NCI-H1436 treated with DMSO at 0.1 percent for 48 hours (cell line): ENCODE results near the gene CRHBP.
A peak's percentile ranks its signal among the peaks of the same experiment; 100 is the strongest.
"Not testable (repeated sequence)": the region's sequence is repeated elsewhere in the genome, so short reads cannot be mapped to it uniquely, and the experiment has no call there.

Experiments used
- DNase-seq: peaks from one replicate; lab custom pipeline; 2025; lab: John Stamatoyannopoulos, UW

Gene CRHBP

DNA sequence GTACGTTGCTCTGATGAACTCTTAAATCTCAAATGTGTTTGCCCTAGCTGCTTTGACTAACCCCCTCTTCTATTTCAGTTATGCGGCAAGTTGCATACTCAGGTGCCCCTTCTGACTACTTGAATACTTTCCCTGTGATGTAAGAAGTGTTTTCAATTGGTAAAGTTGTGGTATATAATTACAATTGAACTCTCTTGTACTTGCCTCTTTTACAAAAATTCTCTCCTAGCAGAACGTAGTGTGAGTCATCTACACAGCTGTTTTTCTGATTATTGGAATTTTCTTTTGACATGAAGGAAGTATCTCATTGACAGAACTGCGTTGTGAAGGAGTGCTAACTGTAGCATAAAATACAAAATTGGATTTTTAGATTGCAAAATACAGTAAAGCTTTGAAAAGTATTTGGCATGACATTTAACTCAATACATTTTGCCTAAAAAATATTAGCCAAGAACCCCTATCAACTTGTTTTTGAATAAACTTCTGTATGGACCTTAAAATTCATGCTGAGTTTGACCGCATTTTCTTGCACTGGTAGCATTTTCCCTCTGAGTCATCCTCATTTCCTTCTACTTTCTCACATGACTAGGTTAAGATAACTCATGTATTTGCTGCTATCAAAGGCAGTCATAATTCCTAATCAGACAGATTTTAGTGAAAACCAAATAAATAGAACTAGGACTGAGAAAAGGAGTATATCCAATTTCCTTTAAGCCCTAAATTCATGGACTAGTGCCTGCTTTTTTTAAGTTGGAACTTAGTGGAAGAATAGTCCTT, 6.3 kb downstream of the CRHBP start:
- DNase-seq = no peak

DNA sequence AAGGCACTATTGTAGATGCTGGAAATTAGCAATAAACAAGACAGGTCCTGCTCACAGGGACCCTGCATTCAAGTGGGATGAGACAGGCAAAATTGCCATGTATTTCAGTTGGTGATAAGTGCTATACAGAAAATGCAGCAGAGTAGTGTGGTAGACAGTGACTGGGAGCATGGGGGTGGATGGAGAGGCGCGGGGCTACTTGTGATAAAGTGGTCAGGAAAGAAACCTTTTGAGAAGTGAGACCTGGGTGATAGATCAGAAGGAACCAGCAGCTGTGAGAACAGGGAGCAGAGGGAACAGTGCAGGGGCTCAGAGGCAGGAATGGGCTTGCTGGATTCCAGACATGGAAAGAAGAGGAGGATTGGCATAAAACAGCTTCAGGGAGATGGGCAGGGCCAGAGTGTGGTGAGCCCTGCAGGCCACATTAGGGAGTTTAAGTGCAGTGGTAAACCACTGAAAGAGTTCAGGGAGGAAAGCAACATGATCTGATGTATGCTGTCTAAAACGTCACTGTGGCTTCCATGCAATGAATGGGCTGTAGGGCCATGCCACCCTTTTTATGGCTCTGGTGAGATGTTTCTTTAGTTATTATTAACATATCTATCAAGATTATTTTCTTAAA, 7.3 kb downstream of the CRHBP start:
- DNase-seq = no peak

DNA sequence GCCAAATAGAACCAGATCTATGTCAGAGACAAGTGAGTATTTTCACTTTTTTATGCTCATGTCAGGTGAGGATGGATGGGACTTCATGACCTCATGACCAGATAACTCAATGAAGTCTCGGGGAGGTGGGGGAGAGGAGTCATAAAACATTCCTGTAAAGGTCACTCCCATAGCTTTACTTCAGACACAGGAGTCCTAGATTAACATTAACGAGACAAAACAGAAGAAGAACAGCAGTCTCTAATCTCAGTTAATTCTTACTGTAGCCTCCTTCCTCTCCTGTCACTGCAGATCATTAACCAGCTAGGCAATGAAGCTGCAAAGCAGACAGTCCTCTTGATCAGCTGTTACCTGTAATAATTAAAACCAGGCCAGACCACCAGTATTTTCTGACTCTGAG, 11.2 kb downstream of the CRHBP start:
- no peak for DNase-seq

DNA sequence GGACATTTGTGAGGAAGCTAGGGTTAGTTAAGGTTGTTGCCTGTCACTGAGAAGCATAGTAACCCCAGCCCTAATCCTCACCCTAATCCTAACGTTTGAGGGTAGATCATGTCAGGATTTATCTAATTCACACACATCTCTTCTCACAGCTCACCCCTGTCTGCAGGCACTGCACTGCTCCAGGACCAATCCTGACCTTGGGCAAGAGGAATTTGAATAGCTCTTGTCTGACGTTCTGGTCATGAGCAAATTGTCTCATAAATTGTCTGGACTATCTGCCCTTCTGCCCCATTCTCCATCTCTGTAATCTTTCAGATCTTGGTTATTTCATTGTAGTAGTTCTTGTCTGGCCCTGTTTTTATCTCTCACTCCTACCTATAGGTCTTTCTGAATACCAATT, 18.7 kb downstream of the CRHBP start:
- no peak for DNase-seq

DNA sequence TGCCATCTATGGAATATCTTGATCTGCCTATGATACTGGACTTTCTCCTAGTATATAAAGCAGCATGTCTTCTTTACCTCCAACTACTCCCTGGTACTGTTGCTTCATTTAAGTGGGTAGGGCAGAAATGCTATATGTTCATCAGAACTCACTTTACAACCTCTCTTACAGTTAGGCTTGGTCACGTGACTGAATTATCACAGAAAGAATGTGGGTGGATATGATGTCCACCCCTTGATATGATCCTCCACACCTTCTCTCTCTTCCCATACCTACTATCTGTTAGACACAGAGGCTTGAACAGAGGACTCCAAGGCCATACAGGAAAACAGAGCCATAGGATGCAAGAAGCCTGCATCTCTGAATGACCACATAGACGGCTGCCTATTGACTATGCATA, 19.8 kb downstream of the CRHBP start:
- no peak for DNase-seq

DNA sequence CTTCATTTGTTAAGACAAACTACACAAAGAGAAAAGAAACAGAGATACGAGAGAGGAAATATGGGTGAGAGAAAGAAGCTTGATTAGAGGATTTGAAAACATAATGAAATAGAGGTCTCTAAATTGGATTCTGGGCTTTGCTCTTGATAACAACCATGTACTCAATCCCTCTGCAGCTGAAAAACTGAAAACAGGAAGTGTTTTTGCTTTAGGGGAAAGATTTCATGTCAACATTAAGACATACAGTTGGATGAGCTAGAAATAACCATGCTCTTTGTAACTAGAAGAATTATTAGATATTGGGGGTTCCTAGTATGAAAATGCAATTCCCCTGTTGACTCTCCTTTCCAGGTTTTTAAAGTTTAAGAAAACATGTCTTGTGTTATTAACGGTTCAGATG, 21.9 kb downstream of the CRHBP start:
- DNase-seq = no peak

DNA sequence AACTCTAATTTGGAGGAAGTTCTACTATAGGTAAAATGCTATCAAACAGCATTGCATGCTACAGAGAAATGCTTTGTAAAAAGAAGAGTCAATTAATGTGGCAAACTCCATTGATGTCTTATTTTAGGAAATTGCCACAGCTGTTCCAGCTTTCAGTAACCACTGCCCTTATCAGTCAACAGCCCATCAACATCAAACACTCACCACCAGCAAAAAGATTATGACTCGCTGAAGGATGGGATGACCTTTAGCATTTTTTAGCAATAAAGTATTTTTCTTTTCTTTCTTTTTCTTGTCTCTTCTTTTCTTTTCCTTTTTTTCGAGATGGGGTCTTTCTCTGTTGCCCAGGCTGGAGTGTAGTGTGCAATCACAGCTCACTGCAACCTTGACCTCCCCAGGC, 26.0 kb downstream of the CRHBP start:
- no peak for DNase-seq

DNA sequence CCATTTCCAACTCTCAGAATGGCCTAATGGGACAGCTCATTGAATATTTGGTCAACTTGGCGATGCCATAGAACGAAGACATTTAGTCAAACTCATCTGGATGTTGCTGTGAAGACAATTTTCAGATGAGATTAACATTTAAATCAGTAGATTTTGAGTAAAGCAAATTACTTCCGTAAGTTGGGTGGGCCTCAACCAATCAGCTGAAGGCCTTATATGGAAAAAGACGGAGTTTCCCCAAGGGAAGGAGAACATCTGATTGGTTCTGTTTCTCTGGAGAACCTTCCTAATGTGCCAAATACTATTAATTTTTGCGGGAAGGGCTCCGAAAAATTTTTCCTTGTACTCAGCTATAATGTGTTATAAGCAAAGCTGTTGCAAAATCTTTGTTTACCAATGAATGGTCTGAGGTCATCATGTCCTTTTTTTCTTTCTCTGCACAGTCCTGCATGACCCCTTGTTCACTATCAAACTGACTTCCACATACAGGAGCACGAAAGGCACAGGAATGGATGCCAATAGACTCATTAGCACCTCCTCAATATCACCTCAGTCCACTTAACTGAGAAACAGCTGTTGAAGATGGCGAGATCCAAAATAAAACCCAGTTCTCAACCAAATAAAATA, 27.8 kb downstream of the CRHBP start:
- DNase-seq = no peak

DNA sequence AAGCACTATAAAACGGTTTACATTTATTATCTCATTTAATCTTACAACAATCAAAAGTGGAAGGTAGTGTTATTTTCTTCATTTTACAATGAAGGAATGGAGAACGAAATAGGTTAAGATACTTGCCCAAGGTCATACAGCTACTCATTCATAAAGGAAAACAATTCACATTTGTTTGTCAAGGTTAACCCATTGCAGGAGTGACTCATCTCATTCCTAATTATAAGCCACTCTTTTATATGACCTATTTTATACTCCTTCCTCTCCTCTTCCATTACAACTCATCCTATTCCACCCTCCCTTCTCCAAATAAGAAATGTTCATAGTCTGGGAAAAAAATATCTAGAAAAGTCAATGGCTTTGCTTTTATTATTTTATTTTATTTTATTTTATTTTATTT, 29.6 kb downstream of the CRHBP start:
- DNase-seq = no peak

DNA sequence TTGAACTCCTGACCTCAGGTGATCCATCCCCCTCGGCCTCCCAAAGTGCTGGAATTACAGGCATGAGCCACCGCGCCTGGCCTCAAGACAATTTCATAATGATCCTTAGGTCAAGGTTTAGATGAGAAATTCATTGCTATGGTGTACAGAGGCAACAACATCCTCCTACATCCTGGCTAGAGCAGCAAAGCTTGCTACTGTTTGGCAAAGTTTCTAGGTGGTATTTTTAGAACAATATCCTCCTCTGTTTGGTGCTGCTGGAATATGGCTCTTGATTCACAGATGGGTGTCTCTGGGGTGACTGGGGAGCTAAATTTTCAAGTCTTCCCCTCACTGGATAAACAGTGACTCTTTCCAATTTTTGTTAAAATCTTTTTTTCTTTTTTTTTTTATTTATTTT, 30.6 kb downstream of the CRHBP start:
- DNase-seq = no peak

DNA sequence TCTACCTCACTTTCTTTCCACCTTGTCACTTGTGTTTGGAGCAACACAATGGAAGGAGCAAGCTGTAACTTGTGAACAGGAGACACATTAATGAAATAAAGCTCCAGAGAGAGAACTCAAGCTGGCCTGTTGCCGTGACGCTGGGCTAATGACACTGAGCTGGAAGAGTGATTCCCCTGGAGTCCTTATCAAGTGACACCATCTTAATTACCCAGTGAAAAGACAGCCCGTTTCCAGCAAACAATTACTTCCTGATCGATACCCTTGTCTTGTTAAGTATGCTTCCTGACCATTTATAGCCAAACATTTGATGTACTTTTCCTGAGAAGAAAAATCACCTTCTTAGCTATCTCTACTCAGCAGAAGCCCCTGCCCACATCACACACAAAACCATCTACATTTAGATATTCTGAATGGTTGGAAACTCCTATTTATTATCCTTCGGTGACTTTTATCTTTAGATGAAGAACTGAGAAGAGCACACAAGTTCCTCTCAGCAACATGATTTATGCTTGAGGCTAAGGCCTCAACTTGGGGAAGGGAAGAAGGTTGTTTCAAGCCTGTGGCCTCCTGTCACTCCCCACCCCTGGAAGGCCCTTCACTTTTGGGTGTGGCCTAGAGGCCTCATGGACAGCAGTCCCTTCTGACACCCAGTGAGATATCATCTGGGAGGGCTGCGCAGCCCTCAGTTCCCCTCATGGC, 34.1 kb downstream of the CRHBP start:
- DNase-seq = peak; percentile 45

DNA sequence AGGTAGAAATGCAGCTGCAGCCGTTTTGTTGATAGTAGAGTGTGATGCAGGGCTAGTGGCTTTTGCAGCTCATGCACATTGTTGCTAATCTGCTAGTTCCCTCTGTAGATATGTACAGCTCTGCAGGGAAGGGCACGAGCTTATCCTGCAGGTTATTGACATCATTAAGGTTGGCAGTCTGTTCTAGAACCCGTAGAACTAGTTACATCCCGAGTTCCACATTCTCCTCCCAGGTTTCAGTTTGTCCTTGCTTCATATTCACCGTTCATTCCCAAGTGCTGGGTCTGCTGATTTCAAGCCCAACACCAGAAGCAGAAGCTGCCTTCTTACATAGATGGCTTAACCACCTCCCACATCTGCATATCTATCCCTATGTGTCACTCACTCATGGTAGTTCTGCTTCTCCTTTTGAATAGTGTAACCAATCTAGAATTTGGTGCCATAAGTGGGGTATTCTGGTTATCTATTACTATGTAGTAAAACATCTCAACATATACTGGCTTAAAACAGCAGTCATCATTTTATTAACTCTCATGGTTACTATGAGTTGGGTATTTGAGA, 38.1 kb downstream of the CRHBP start:
- DNase-seq = no peak

DNA sequence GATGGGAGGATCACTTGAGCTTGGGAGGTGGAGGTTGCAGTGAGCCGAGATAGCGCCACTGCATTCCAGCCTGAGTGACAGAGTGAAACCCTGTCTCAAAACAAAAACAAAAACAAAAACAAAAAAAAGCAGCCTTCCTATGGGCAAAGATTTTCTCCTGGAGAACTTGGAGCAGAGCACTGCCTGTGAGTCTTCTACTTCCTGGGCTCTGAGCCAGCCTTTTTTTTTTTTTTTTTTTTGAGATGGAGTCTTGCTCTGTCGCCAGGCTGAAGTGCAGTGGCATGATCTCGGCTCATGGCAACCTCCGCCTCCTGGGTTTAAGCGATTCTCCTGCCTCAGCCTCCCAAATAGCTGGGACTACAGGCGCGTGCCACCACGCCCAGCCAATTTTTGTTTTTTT, 40.6 kb downstream of the CRHBP start:
- DNase-seq = not testable (repeated sequence)

DNA sequence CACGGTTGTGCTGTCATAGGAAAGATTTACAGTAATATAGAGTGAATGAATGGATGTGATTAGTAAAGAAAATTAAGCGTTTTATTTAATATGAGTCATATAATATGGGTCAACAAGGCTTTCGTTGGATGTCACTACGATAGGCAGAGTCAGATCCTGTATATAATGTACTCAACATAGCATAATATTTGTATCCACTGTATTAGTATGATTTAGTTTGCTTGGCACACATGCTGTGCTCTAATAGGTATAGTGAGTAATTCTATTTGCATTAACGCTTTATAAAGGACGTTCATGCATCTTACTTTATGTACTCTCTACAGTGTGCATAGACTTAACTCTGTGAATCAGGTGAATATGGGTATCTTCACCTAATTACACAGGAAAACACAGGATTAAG, 41.5 kb downstream of the CRHBP start:
- DNase-seq = no peak

DNA sequence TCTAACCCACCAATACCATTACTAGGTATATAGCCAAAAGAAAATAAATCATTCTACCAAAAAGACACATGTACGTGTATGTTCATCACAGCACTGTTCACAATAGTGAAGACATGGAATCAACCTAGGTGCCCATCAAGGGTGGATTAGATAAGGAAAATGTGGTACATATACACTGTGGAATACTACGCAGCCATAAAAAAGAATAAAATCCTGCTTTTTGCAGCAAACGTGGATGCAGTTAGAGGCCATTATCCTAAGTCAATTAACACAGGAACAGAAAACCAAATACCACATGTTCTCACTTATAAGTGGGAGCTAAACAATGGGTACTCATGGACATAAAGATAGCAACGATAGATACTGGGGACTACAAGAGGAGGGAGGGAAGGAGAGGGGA, 45.4 kb downstream of the CRHBP start:
- DNase-seq = not testable (repeated sequence)

DNA sequence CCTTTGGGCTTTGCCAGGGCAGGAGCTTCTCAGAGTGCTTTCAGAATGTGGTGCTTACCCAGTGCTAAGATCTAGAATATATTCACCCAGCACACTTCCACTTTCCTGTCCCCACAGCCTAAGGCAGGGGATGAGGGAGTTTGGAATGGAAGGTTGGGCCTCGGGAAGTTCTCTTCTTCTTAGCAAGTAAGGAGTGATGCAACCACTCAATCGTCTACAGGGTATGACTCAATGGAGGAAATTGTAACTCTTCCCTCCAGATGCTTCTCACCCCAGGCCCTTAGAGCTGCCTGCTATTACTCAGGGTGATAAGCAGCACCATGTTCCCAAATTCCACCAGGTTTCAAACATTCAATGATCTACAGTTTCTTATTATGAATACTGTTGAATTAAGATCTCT, 46.6 kb downstream of the CRHBP start:
- DNase-seq = no peak

DNA sequence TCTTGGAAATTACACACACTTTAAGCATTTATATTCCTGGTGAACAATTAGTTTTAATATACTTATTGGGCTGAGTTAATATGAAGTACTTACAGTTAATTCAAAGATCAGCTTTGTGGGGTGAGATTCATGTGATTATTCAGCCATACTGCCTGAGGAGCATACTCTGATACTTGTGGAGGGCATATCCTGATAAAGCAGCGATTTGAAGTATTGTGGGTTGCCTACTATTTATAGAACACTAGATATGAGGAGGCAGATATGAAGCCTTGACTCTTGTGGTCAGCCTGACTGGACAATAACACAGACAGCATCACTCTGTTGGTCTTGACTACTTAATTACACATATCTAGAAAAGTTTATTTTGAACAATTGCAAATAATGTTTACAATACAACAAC, 50.4 kb downstream of the CRHBP start:
- no peak for DNase-seq

DNA sequence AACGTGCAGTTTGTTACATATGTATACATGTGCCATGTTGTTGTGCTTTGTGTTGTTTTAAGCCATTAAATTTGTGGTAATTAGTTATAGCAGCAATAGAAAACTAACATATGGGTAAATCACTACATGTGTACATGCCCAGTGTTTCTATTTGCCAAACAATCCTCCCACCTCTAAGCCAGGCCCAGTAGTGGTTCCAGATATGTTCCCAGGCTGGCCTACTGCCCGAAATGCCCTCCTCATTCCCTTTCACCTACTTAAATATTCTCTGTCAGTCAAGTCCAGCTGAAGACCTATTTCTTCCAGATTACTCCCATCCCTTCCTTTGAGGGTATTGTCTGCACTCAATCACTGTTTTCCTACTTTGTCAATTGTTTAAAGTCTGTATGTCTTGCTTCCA, 53.3 kb downstream of the CRHBP start:
- DNase-seq = no peak

DNA sequence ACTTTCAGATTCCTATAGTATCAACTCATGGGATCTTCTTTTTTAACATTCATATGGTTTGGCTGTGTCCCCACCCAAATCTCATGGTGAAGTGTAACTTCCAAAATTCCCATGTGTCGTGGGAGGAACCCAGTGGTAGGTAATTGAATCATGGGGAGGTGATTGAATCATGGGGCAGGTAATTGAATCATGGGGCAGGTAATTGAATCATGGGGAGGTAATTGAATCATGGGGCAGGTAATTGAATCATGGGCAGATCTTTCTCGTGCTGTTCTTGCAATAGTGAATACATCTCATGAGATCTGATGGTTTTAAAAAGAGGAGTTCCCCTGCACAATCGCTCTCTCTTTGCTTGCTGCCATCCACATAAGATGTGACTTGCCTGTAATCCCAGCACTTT, 55.6 kb downstream of the CRHBP start:
- no peak for DNase-seq

DNA sequence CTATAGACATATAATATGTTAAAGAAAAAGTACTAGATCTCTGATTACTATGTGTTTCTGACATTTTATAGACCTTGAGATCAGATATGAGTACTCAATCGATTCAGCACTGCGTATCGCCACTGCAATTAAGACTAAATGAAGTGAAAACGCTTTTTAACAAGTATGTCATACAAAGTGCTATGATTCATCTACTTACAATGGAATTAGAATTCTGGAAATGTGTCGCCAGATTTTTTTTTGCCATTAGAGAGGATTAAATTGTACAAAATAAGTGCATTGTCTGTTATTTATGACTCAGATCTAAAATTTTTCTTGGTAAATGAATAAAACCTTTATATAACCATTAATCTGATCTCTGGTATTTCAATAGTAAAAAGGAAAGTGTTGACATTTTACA, 57.4 kb downstream of the CRHBP start:
- no peak for DNase-seq

DNA sequence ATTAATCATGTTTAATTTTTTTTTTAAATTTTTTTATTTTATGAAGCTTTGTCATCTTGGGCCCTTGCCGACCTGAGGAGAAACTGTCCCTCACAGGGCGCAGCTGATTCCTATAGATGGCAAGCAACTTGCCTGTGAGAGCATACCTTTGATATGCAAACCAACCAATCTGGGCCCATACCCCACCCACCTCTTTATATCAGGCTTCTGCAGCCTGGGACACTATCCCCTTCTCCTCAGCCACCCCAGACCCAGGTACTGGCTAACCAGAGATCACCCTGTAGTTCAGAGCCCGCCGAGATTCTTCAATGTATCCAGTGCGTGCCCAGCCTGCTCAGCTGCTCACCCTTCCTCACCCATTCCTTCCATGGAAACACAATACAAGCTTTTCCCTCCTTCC, 58.7 kb downstream of the CRHBP start:
- DNase-seq = no peak

DNA sequence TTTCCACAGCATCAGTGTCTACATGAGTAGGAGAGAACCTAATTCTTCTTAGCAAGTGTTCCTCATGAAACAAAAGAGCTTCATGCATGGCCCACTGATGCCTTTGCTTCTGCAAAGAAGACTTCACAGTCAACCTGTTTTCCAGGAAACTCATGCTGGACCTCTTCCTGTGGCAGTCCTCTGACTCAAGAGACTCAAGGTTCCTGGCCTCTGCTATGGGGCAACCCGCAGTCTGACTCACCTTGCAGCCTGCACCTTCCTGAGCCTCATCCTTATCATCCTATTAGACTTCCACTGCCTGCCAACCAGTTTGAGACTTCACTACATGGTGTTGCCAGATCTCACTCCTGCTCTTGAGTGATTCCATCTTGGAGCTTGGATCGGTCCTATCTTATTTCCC, 59.8 kb downstream of the CRHBP start:
- no peak for DNase-seq
